ENCODE data around the gene THAP7.

Gene THAP7

DNA sequence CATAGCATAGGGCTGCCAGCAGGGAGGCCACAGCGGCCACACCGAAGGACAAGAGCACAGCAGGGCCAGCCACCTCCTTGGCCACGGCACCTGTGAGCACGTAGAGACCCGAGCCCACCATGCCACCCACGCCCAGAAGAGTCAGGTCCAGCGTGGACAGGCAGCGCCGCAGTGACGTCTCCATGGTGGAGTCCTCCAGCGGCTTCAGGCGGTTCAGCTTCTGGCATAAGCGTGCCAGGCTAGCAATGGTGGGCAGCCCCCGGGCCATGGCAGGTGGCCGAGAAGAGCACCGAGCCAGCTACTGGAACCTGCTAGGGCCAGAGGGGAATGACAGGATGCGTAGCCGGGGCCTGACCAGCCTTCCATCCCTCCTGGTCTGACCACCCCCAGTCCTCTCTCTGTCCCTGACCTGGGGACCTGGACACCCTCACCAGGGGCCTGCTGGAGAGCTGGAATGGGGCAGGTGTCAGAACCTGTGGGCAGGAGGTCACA is 29.7 kb upstream of the THAP7 start:
- no peak for DNase-seq (ENCODE audit: low spot score)
- FAIRE-seq: peak; percentile 77

DNA sequence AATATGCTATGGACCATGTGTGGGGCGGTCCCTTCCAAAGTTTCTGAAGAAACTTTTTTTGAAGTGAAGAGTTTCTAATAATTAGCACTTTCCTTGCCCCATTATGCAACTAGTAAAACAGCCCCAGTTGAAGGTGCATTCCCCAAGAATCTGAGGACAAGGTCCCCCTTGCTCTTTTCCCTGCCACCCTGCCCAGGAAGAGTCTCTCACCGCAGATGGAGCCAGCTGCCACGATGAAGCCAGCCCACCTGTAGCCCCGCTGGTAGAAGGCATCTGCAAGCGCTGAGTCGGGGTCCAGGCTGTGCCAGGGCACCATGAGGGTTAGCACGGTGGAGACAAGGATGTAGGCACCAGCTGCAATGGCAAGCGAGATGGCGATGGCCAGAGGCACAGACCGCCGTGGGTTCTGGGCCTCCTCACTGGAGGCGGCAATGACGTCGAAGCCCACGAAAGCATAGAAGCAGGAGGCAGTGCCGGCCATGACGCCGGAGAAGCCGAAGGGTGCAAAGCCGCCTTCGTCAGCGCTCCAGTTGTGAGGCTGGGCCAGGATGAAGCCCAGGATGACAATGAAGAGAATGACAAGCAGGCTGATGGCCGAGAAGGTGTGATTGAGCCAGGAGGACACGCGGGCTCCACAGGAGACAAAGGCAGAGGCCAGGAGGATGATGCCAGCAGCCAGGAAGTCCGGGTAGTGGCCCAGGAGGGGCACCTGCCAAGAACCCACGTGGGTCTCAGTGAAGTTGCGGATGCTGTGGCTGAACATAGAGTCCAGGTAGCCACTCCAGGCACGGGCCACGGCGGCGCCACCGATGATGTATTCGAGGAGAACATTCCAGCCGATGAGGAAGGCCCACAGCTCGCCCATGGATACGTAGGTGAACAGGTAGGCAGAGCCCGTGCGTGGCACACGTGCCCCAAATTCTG is 29.0 kb upstream of the THAP7 start:
- no peak for FAIRE-seq
- DNase-seq (ENCODE audit: low spot score): no peak

DNA sequence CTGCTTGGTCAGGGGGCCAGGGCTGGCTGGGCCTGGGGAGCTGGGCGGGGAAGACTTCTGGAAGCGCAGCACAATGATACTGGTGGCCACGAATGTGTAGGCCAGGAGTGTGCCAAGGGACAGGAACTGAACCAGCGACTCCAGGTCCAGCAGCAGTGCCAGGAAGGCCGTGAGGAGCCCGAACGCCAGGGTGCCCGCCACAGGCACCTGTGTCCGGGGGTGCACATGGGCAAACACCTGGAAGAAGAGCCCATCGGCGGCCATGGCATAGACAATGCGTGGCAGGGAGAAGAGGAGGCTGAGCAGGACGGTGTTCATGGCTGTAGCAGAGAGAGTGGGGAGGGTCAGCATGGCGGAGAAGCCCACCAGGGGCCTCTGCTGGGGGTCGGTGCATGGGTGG is 28.1 kb upstream of the THAP7 start:
- FAIRE-seq (no peak), DNase-seq (ENCODE audit: low spot score) (no peak)

DNA sequence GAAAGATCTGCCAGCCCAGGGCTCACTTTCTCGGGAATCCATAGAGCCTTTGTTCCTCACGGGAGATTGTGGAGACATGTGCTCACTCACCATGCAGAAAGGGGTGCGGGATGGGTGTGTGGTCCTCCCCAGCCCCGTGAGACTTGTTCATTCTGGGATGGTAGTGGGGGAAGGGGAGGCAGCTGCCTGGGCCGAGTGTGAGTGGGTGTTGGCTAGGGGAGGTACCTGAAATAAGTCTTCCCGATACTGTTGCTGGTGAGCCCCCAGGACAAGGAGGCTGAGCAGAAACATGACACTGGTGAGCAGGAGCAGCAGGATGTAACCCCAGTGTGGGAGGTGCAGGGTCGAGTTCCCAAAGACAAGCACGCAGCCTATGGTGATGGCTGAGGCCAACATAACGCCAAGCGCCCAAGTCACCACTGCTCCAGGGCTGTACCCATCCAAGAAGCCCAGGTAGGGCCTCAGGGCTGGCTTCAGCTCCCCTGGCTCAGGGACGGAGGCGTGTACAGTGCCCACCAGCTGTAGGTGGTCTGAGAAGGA is 27.6 kb upstream of the THAP7 start:
- DNase-seq (ENCODE audit: low spot score) (no peak), FAIRE-seq (peak; percentile 35)

DNA sequence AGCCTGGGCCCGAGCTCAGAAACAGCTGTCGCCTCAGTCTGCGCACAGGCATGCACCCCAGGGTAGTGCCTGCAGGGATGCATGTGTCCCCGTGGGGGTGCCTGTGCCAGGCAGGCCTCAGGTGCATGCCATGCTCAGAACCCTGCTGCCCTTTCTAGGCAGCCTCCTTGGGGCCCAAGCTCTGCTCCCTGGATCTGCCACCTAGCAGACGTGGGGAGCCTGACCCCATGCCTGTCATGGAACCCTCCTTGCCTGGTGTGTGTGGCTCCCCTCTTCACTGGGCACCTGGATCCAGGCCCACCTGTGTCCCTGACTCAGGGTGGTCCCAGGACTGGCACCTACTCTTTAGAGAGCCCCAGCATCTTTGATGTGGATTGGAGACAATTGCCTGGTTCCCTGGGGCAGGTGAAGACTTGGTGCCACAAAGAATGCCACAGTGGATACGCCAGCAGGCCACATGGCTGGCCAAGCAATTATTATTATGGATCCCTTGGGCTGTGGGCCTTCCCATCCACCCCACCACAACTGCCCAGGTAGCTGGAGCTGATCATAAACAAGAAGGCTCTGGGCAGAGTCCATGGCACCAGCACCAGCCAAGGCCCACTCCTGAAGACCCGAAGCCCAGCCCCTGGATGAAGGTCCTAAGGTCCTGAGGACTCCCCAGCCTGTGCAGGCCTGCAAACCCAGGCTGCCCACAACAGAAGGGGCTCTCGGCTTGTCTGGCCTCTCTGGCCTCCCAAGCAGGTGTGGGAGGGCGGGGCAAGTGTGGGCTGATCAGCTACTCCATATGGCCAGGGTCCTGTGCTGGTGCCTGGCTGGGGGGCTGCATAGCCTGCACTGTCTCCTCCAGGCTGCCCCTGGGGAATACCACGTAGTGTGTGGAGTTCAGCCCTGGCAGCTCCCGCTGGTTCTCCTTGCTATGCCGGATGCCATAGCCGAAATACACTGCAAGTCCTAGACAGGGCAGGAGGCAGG is 26.6 kb upstream of the THAP7 start:
- DNase-seq (ENCODE audit: low spot score): no peak

DNA sequence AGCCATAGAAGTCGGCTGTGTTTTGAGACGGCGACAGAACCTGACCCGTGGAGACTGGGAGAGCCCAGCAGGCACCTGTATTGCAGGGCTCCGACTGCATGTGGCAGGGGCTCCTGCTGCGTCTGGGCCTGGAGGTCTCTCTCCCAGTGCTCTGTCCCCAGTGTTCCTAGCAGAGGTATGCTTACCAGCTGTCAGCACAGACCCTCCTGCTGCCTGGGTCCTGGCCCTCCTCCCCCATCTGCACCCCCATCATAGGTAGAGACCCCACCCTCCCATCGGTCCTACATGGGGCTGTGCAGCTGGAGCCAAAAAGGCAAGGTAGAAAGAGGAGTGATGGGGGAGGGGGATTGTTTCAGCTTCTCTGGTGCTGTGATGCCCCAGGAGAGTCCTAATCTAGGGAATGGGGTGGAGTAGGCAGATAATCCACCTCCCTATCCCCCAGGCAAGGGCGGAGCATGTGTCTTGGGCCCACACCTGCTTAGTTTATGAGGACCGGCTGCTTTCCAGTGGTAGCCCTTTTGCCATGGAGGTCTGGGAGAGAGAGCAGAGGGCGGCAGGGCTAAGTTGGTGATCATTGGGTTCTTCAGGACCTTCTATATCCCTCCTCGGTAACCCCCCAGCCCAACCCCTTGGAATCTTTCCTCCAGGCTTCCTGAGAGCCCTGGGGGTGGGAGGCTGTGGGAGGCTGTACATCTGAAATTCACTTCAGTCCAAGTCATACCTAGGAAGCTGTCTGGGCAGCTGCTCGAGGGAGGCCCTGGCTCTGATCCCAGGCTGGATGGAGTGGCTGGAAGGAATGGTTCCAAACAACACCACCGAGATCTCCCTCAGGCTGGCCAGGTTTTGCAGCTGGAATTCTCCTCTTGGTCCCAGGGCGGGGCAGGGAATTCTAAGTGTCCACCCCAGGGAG is 25.1 kb upstream of the THAP7 start:
- FAIRE-seq (peak; percentile 40), DNase-seq (ENCODE audit: low spot score) (no peak)

More for the DNA sequence above, 26.6 kb upstream of the THAP7 start:
- peak; percentile 20 for FAIRE-seq

DNA sequence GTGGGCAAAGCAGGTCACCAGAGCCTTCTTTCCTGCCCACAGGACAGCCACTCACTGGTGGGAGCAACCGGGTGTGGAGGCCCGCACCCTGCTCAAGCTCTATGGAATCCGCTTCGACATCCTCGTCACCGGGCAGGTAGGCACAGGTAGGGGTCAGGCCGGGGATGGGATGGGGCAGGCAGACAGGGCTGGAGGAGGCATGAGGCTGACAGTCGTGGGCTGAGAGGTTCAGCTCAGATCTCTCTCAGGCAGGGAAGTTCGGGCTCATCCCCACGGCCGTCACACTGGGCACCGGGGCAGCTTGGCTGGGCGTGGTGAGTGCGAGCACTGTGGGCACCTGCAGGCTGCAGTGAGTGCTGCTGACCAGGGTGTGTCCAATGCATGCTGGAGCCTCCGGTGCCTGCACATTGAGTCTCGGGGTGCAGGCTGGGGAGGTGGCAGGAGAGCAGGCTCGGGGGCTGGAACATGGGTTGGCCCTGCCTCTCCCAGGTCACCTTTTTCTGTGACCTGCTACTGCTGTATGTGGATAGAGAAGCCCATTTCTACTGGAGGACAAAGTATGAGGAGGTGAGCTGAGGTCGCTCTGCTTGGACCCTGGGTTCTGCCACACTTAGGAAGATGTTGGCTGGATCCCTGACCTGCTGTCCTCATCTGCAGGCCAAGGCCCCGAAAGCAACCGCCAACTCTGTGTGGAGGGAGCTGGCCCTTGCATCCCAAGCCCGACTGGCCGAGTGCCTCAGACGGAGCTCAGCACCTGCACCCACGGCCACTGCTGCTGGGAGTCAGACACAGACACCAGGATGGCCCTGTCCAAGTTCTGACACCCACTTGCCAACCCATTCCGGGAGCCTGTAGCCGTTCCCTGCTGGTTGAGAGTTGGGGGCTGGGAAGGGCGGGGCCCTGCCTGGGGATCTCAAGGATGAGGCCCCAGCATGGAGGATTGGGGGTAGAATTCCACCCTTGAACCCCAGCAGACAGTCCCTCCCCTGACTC is 24.1 kb upstream of the THAP7 start:
- FAIRE-seq (peak; percentile 86), DNase-seq (ENCODE audit: low spot score) (no peak)

DNA sequence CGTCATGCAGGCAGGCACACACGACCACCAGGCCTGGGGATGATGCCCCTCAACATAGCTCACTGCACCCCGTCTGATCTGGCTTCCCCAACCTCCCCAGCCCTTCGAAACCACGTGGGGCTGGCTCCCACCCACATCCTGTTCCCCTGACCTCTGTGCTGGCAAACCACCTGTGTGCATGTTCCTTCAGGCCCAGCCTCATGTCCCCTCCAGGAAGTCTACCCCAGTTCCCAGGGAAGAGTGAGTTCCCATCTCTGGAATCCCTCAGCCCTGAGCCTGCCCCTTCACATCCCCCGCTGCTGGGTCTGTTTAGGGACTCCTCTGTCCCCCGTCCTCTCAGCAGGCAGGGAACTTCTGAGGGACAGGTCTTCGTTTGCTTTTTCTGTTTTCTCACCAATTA is 23.3 kb upstream of the THAP7 start:
- DNase-seq (ENCODE audit: low spot score) (no peak), FAIRE-seq (no peak)

DNA sequence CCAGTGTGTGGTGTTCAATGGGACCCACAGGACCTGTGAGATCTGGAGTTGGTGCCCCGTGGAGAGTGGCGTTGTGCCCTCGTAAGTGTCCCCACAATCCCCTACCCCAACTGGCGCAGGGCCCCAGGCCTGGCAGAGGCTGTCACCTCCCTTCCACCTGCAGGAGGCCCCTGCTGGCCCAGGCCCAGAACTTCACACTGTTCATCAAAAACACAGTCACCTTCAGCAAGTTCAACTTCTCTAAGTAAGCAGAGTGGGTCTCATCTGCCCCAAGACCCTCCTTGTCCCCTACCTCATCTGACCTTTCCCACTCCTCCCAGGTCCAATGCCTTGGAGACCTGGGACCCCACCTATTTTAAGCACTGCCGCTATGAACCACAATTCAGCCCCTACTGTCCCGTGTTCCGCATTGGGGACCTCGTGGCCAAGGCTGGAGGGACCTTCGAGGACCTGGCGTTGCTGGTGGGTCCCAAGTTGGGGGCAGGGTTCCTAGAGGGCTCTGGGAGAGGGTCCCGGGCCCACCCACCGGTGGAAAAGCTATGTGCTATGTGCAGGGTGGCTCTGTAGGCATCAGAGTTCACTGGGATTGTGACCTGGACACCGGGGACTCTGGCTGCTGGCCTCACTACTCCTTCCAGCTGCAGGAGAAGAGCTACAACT is 21.2 kb upstream of the THAP7 start:
- FAIRE-seq (no peak), DNase-seq (ENCODE audit: low spot score) (no peak)

DNA sequence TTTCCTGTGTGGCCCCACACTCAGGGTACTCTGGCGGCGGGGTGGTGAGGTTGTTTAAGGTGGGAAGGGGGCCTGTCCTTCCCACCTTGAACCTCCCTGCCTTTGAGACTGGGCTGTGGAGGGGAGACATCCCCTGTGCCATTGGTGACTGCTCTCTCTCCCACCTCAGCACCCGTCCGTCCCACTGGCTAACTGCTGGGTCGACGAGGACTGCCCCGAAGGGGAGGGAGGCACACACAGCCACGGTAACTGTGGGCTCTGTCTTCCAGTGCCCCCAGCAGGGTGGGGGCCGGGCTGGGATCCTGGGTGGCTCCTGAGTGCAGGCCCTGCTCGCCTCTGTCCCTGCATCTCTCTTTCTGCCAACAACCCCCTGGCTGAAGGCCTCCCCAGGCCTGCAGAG is 20.6 kb upstream of the THAP7 start:
- no peak for FAIRE-seq
- no peak for DNase-seq (ENCODE audit: low spot score)

DNA sequence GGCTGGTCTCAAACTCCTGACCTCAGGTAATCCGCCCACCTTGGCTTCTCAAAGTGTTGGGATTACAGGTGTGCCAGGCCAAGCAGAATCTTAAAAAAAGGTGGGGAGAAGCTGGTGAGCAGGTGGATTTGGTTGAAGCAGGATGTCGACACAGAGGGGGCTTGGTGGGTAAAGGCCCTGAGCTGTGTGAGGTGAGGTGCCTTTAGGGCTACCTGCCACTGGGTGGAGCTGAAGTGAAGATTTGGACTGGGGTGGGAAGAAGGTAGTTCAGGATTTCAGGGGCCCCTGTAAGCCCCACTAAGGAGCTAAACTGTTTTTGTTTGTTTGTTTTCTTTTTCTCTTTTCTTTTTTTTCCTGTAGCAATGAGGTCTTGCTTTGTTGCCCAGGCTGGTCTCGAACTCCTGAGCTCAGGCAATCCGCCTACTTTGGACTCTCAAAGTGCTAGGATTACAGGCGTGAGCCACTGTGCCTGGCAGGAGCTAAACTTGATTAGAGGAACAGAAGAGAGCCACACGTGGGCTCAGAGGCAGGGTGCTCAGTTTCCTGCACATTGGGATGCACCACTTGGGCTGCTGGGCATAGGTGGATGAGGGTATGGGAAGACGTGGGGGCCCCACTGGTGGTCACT is 19.0 kb upstream of the THAP7 start:
- FAIRE-seq: no peak

DNA sequence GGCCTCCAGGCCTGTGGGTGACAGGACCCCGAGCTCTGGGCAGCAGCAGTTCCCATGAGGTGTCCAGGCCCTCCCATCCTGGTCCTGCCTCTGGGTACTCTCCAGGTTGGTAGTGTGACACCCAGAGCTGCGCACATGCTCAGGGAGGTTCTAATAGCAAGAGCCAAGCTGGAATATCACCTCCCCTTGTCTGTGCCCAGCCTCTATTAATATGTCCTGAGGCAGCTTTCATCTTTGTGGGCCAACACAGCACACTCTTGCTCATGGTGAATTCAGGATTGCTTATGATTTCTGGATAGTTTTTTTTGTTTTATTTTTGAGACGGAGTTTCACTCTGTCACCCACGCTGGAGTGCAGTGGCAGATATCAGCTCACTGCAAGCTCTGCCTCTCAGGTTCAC is 16.4 kb upstream of the THAP7 start:
- FAIRE-seq (no peak), DNase-seq (ENCODE audit: low spot score) (no peak)

More for the DNA sequence above, 19.0 kb upstream of the THAP7 start:
- peak; percentile 48 for DNase-seq (ENCODE audit: low spot score)

DNA sequence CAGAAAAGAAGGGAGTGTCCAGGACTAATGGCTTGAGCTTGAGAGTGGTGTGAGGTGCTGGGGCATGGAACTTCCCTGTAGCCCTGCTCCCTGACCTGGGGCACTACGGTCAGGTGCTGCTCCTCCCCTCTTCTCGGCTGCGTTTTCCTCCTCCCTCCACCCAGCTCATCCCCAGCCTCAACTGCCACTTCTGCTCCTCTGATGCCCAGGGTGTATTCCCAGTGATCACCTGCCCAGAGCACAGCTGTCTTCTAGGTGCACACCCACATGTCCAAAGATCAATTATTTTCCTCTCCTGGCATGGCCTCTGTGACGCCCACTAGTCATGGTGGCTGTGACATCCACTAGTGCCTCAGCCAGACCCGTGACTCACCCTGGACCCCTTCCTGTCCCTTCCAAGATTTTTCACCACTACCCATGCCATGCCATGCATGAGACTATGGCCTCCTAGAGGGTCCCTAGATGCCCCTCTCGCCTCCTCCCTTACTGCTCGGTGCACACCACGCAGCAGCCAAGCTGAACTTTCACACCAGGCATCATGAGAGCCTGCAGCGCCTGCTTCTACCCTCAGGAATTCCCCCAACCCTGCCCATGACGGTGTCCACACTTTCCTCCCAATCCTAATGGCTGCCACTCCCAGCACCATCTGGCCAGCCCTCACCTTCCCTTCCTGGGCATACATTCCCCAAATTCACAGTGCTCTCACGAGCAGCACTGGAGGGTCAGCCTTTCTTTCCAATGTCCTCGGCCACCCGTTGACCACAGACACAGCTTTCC is 14.9 kb upstream of the THAP7 start:
- FAIRE-seq: no peak
- DNase-seq (ENCODE audit: low spot score): no peak

DNA sequence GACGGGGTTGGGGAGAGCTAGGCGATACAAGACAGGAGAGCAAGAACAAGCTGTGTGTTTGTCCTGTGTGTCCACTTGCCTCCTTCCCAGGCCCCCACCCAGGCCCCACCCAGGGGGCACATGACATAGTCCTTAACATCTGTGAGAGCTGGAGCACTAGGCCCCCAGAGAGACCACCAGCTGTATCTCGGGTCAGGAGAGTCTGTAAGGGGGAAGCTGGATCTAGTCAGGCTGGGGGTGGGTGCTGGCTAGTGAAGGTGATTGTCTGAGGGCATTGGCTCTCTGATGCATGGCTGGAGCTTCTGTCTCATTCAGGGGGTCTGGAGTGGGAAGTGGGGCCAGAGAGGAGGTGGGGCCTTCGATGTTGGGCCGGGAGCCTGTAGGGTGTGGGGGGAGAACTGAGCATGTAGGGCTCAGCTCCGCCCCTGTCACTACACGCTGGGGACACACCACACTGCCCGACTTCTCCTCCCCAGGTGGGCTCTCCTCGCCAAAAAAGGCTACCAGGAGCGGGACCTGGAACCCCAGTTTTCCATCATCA is 13.6 kb upstream of the THAP7 start:
- no peak for FAIRE-seq
- no peak for DNase-seq (ENCODE audit: low spot score)

DNA sequence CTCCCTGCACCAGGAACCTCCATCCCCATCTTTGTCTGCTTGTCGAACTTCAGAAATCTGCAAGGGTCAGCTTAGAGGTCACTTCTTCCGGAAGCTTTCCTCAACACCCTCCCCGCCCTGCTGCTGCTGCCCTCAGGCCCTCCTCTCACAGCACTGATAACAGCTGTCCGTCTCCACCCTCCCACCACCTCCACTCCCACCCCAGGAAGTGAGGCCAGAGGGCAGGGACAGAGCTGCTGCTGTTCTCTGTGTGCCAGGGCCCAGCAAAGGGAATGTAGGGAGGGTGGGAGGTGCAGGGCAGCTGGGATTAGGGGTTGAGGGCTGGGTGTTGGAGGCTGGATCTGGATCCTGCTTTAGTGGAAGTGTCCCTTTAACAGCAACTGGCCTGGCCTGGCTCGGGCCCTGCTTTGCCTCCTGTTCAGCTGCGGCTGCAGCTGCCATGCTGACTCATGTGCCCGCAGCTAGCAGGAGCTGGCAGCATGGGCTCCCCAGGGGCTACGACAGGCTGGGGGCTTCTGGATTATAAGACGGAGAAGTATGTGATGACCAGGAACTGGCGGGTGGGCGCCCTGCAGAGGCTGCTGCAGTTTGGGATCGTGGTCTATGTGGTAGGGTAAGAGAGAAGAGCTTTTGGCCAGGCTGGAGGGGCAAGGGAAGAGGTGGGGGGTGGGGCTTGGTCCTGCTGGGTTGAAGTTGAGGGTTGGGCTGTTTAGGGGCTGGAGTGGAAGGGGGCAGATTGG is 13.0 kb upstream of the THAP7 start, which contains the start of gene P2RX6:
Gene P2RX6 (plus strand): TSS at position 440 of the 740 bp plus-strand sequence. CDS start 10 bp downstream, at position 450.
- DNase-seq (ENCODE audit: low spot score): peak; percentile 36
- FAIRE-seq: peak; percentile 99

DNA sequence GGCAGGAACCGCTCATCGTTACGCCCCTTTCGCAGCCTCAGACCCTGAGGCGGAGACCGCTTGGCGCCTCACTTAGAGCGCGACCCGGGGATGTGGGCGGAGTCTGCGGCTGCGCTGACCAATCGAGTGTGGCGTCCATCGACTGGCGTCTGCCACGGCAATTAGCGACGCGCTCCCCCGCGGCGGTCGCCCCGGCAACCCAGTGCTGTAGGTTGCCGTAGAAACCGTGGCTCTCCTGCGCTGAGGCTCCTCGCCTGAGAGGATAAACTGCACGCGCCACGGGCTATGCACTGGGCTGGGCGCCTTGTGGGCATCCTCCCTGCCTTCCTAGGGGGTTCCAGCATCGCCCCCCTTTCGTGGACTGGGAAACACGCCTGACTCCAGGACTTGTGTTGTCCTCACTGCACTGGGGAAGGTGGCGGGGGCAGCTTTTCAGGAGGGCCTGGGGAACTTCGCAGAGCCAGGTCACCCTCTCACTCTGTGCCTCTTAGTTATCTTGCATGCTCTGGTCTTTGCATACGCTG is 12.3 kb upstream of the THAP7 start:
- DNase-seq (ENCODE audit: low spot score): peak; percentile 96
- FAIRE-seq: peak; percentile 98

Measured in urothelium cell line (cell line).